Psoas muscle (tissue), 8 donors: Measurements from ENCODE around the gene PRR18. TPM values are rescaled to one million over a fixed set of nuclear protein-coding genes. Genes with fewer than 3 reads are reported as not detected.

Experiments used
- ATAC-seq, 4 donors: fragments of 200-7000 bp; cut with Tn5 transposase; one replicate each; pipeline ENCODE4 v1.9.1; 2020; ENCODE audit warnings: moderate library complexity in 3 of 4, mild to moderate bottlenecking in 2 of 4
- DNase-seq, 2 donors: peaks; one replicate each; pipeline ENCODE4 v3.0.0-alpha.2; 2020
- H3K27ac ChIP-seq: fragments of 200-600 bp; one replicate; pipeline ENCODE4 v1.8.0; 2022
- H3K27me3 ChIP-seq, 3 donors: fragments of 200-600 bp in 1 of 3; one replicate each; pipeline versions ENCODE4 v1.6.1 to v1.8.0; 2013 to 2022; ENCODE audit warnings: low read length in 2 of 3, mild to moderate bottlenecking in 2 of 3, moderate library complexity in 1 of 3; ENCODE audit not compliant: insufficient read depth in 3 of 3
- H3K36me3 ChIP-seq, 2 donors: fragments of 200-600 bp in 1 of 2; one replicate each; pipeline versions ENCODE4 v1.6.1 to v1.8.0; 2013 to 2022; ENCODE audit warnings: low read depth in 1 of 2, mild to moderate bottlenecking in 1 of 2, moderate library complexity in 1 of 2; ENCODE audit not compliant: insufficient read depth in 1 of 2
- H3K4me1 ChIP-seq: fragments of 200-600 bp; one replicate; pipeline ENCODE4 v1.8.0; 2022
- H3K4me3 ChIP-seq: fragments of 200-600 bp; one replicate; pipeline ENCODE4 v1.8.0; 2022; ENCODE audit warnings: mild to moderate bottlenecking
- H3K9me3 ChIP-seq: fragments of 200-600 bp; one replicate; pipeline ENCODE4 v1.8.0; 2022
- WGBS, 3 donors: extraction: QIAGEN DNeasy Blood & Tissue Kit; methylation state at CpG; one replicate each; pipeline versions ENCODE4 v1.1.6 to v1.1.7; 2013; 5-methylcytosine and 5-hydroxymethylcytosine counted together
- intact Hi-C, 2 donors: fragments of 100-400 bp; cut with DNase I; formaldehyde crosslinking; loops; one replicate each; pipeline versions ENCODE4 v1.11.0 to v1.14.2; 2022
- polyA plus RNA-seq, 3 donors: library from polyadenylated mRNA; stranded (reverse); fragments of 200-250 nt; gene quantifications; one replicate each; pipeline ENCODE4 v1.2.3, GENCODE V29; 2013
- total RNA-seq, 4 donors: library from RNA; stranded (reverse); fragmentation: NEBNext Ultra II Directional in 2 of 4; extraction: Animal tissue kit (Norgen Biotek cat#: 25700) in 2 of 4; gene quantifications; one replicate each; pipeline versions ENCODE4 v1.2.1 to v1.2.4, GENCODE V29; 2021 to 2023
- TF ChIP-seq, protein P1 (sequence below): fragments of 200-600 bp; IDR thresholded peaks from one replicate; pipeline ENCODE4 v1.8.0; 2022; ENCODE audit warnings: antibody characterized with exemption
- donor health status: healthy with polysubstance abuse.
- donor health status: DM: no; HTN: no; CAD: no; lungs with moderate emphysema.
- donor health status: Bipolar disorder and iron deficiency.
- donor health status: healthy.
- donor health status: DM: yes; HTN: yes; CAD: no.
- donor health status: DM: no; HTN: no; CAD: no.
- donor health status: DM: no; HTN: no; CAD: no.
- donor health status: DM: yes; HTN: yes; CAD: no.

Gene PRR18
- total and polyA plus RNA-seq, 7 donors = 0.03 to 0.08 TPM; not detected in 5

DNA sequence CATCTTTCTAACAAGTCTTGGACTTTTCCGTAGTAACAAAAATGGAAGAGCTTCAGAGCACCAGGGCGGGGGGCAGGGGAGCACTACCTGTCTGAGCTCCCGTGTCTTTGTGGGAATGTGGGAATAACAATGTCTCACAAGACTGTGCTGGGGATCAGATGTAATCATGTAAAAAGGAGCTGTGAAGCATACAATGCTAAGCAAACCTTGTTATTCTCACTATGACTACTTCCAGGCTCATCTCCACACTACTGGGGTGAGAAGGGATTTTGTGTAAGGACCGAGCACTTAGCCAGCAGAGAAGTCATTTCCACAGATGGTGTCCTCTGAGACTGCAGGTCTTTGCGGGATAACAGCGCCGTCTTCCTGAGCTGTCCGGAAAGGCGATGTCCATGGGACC, 27.1 kb downstream of the PRR18 start:
- H3K4me3 ChIP-seq = no peak overlapping the region
- WGBS, 3 donors = 79 to 84% (median 83%) methylated on average over 9 of the region's 9 CpGs

DNA sequence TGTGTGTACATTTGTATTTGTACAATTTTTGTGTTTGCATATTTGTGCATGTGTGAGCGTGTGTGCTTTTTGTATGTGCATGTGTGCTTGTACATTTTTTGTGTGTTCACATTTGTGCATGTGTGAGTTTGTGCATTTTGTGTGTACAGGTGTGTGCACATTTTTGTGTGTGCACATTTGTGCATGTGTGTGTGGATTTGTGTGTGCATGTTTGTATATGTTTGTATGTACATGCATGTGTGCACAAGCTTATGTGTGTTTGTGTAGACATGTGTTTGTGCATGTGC, 28.9 kb downstream of the PRR18 start:
- Histone ChIP-seq H3K27ac (no peak overlapping the region), H3K9me3 (no peaks in the 10 kb centered on the region), H3K4me3 (no peak overlapping the region), H3K4me1 (no peaks in the 10 kb centered on the region), H3K36me3 (no peaks in the 10 kb centered on the region), H3K27me3 (peaks cover 0 to 12% (median 0%) of the 10 kb centered on the region in 3 donors)
- WGBS, 3 donors = 97 to 100% (median 100%) methylated on average over 1 of the region's 1 CpG
- intact Hi-C loops = no loop called here
- DNase-seq (no peak), ATAC-seq (no peak)
- TF ChIP-seq, protein P1, sequence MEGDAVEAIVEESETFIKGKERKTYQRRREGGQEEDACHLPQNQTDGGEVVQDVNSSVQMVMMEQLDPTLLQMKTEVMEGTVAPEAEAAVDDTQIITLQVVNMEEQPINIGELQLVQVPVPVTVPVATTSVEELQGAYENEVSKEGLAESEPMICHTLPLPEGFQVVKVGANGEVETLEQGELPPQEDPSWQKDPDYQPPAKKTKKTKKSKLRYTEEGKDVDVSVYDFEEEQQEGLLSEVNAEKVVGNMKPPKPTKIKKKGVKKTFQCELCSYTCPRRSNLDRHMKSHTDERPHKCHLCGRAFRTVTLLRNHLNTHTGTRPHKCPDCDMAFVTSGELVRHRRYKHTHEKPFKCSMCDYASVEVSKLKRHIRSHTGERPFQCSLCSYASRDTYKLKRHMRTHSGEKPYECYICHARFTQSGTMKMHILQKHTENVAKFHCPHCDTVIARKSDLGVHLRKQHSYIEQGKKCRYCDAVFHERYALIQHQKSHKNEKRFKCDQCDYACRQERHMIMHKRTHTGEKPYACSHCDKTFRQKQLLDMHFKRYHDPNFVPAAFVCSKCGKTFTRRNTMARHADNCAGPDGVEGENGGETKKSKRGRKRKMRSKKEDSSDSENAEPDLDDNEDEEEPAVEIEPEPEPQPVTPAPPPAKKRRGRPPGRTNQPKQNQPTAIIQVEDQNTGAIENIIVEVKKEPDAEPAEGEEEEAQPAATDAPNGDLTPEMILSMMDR = no peak

More for the DNA sequence above, 27.1 kb downstream of the PRR18 start:
- TF ChIP-seq, protein P1 = no peak
- intact Hi-C loops = loop anchor here in 1 of 2 donors (5.0 kb wide), 1 partner anchor 1779 kb away; no protein-coding TSS in a partner anchor
- Histone ChIP-seq H3K27me3 (peaks cover 0 to 17% (median 4%) of the 10 kb centered on the region in 3 donors), H3K36me3 (no peaks in the 10 kb centered on the region), H3K27ac (no peak overlapping the region), H3K4me1 (no peaks in the 10 kb centered on the region), H3K9me3 (no peaks in the 10 kb centered on the region)
- ATAC-seq (no peak), DNase-seq (no peak)

DNA sequence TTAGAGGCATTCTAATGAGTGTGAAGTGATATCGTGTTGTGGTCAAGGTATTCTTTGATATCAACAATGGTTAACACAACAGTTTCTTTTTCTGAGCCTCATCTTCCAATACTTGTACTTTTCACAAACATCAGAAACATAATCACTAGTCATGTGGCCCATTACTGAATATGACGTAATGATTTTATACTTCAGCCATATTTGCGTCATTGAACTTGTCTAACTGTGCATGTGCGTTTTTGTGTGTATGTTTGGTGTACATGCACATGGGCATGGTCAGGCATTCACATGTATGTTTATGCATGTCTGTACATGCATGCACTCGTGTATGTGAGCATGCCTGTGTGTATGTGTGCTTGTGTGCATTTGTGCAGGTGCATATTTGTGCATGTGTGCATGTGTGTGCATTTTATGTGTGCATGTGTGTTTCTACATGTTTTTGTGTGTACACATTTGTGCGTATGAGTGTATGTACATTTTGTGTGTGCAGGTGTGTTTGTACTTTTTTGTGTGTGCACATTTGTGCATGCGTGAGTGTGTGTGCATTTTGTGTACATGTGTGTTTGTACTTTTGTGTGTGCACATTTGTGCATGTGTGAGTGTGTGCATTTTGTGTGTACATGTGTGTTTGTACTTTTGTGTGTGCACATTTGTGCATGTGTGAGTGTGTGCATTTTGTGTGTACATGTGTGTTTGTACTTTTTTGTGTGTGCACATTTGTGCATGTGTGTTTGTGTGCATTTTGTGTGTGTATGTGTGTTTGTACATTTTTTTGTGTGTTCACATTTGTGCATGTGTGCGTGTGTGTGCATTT, 29.4 kb downstream of the PRR18 start:
- no peaks in the 10 kb centered on the region for H3K36me3 ChIP-seq
- H3K27ac ChIP-seq = no peak overlapping the region
- TF ChIP-seq, protein P1 = no peak
- ATAC-seq (no peak), DNase-seq (no peak)
- intact Hi-C loops = no loop called here
- H3K27me3 ChIP-seq = peaks cover 0 to 7% (median 0%) of the 10 kb centered on the region in 3 donors
- H3K9me3 ChIP-seq = no peaks in the 10 kb centered on the region
- no peaks in the 10 kb centered on the region for H3K4me1 ChIP-seq
- H3K4me3 ChIP-seq = no peak overlapping the region
- WGBS, 3 donors = 58 to 83% (median 58%) methylated on average over 8 of the region's 8 CpGs

DNA sequence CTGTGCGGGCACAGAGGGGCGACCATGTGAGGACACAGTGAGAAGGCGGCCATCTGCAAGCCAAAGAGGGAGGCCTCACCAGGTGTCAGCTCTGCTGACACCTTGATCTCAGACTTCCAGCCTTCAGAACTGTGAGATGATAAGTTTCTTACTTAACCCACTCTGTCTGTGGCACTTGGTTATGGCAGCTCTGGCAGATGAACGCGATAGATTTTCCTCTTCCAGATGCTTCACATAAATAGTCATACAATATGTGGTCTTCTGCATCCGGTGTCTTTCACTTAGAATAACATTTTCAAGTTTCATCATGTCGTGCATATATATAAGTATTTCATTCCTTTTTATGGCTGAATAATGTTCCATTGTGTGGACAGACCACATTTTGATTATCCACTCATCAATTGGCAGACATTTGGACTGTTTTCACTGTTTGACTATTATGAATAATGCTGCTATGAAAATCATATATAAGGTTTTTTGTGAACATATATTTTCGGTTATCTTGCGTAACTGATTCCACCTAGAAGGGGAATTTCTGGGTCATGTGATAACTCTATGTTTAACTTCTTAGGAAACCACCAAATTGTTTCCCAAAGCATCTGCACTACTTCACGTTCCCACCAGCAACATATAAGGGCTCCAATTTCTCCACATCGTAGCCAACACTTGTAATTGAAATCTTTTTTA, 30.2 kb downstream of the PRR18 start:
- ATAC-seq (no peak), DNase-seq (no peak)
- H3K36me3 ChIP-seq = no peaks in the 10 kb centered on the region
- TF ChIP-seq, protein P1 = no peak
- WGBS, 3 donors = 81 to 86% (median 85%) methylated on average over 11 of the region's 11 CpGs
- peaks cover 0 to 5% (median 0%) of the 10 kb centered on the region in 3 donors for H3K27me3 ChIP-seq
- H3K27ac ChIP-seq = no peak overlapping the region
- H3K9me3 ChIP-seq = no peaks in the 10 kb centered on the region
- no peak overlapping the region for H3K4me3 ChIP-seq
- no peaks in the 10 kb centered on the region for H3K4me1 ChIP-seq
- intact Hi-C loops = loop anchor here in 1 of 2 donors (1.0 kb wide), 1 partner anchor 124 kb away; no protein-coding TSS in a partner anchor
